ACC112 (cell line): Measurements from ENCODE around the gene SLC22A3.

Experiments used
- H2AFZ ChIP-seq: fragments of 200-600 bp; sonication (generic); one replicate; pipeline ENCODE4 v1.6.0; 2017; ENCODE audit warnings: antibody characterized with exemption, low read length; ENCODE audit not compliant: unreplicated experiment
- H3K27ac ChIP-seq: fragments of 200-600 bp; sonication (generic); 2 replicates; pipeline ENCODE4 v1.5.1; 2014; ENCODE audit warnings: low read depth, mild to moderate bottlenecking, antibody characterized with exemption, low read length, moderate library complexity
- H3K27me3 ChIP-seq: fragments of 200-600 bp; sonication (generic); 2 replicates; pipeline ENCODE4 v1.6.1; 2014; ENCODE audit warnings: mild to moderate bottlenecking, antibody characterized with exemption, low read length, moderate library complexity, mixed read lengths; ENCODE audit not compliant: insufficient read depth
- H3K36me3 ChIP-seq: fragments of 200-600 bp; sonication (generic); 2 replicates; pipeline ENCODE4 v1.6.1; 2016; ENCODE audit warnings: mild to moderate bottlenecking, antibody characterized with exemption, low read length, moderate library complexity, mixed read lengths; ENCODE audit not compliant: insufficient read depth
- H3K4me1 ChIP-seq: fragments of 200-600 bp; sonication (generic); one replicate; pipeline ENCODE4 v1.6.1; 2016; ENCODE audit warnings: low read length, mixed read lengths; ENCODE audit not compliant: insufficient read depth, unreplicated experiment, control insufficient read depth
- H3K4me3 ChIP-seq: fragments of 200-600 bp; sonication (generic); 2 replicates; pipeline ENCODE4 v1.5.1; 2014; ENCODE audit warnings: mild to moderate bottlenecking, low read depth, low read length
- H3K79me2 ChIP-seq: fragments of 200-600 bp; sonication (generic); one replicate; pipeline ENCODE4 v1.6.0; 2016; ENCODE audit warnings: low read length; ENCODE audit not compliant: control insufficient read depth, unreplicated experiment, insufficient read depth

SLC22A3 gene

DNA sequence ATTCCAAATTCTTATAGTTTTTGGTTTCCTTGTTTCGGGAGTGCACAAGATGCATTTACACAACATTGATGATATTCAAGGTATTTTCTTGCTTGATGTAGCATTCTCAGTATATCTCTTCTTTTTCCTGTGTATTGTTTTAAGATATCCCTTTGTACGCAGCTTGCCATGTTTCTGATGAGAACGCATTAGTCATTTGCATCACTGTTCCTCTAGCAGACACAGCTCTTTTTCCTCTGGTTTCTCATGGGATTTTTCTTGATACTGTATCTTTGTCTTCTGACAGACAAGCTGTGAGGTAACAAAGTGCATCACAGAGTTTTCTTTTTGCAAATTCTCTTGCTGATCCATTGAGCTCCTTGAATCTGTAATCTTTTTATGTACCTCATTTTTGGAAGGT, 146.4 kb downstream of the SLC22A3 start:
- H3K4me1 ChIP-seq: no peaks in the 10 kb centered on the region
- no peak overlapping the region for H2AFZ ChIP-seq
- no peaks in the 10 kb centered on the region; the same call in 1 of the 2 replicates for H3K36me3 ChIP-seq
- no peaks in the 10 kb centered on the region for H3K79me2 ChIP-seq
- no peak overlapping the region for H3K27ac ChIP-seq
- no peaks in the 10 kb centered on the region for H3K27me3 ChIP-seq
- H3K4me3 ChIP-seq: no peak overlapping the region

DNA sequence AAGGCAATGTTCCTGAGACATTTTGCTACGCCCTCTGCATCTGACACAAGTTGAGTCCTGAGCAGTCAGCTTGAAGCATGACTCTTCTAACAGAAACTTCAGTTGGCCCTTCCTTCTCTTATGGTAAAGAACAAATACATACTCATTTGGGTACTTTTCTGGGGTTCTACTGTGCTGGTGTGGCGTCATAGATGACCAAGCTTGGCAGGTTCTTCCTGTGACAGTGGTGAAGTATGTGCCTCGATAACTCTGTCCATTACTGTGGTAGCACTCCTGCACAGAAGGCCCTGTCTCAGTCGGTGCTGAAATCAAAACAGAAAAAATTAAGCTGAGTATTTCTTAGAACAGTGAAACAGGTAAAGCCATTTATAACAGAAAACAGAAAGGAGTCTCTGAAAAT, 152.5 kb downstream of the SLC22A3 start:
- no peak overlapping the region for H2AFZ ChIP-seq
- no peaks in the 10 kb centered on the region for H3K27me3 ChIP-seq
- no peak overlapping the region for H3K27ac ChIP-seq
- H3K79me2 ChIP-seq: no peaks in the 10 kb centered on the region
- peaks cover 5% of the 10 kb centered on the region for H3K36me3 ChIP-seq
- H3K4me3 ChIP-seq: no peak overlapping the region
- H3K4me1 ChIP-seq: no peaks in the 10 kb centered on the region
